GM18505 (cell line): ENCODE results near the gene ACTR2.

Experiments
- ATAC-seq: cut with Tn5 transposase; IDR thresholded peaks from one replicate; pipeline ENCODE4 v1.9.1; 2021; ENCODE audit not compliant: unreplicated experiment
- POLR2A ChIP-seq: IDR thresholded peaks from 4 replicates; pipeline ENCODE4 v1.6.1; 2011; ENCODE audit warnings: borderline replicate concordance; ENCODE audit not compliant: insufficient read depth, insufficient read length; ENCODE audit errors: extremely low read depth

Gene ACTR2

GRCh38 chr2:65277791-65278483, 50.3 kb downstream of the ACTR2 start:
- no peak for ATAC-seq
- TF ChIP-seq POLR2A = no peak

GRCh38 chr2:65278531-65278981, 50.9 kb downstream of the ACTR2 start:
- TF ChIP-seq POLR2A = no peak
- no peak for ATAC-seq

GRCh38 chr2:65279756-65280155, 52.1 kb downstream of the ACTR2 start:
- ATAC-seq = no peak
- TF ChIP-seq POLR2A = no peak

- no peak for ATAC-seq
- no peak for TF ChIP-seq POLR2A
Observed at GRCh38 chr2:65281627-65282351, 54.2 kb downstream of the ACTR2 start.

GRCh38 chr2:65282477-65283053, 54.9 kb downstream of the ACTR2 start:
- ATAC-seq = no peak
- TF ChIP-seq POLR2A = no peak

- ATAC-seq = no peak
- no peak for TF ChIP-seq POLR2A
Observed at GRCh38 chr2:65287364-65287763, 59.7 kb downstream of the ACTR2 start.

GRCh38 chr2:65291216-65292105, 63.8 kb downstream of the ACTR2 start:
- no peak for ATAC-seq
- TF ChIP-seq POLR2A = no peak

- no peak for TF ChIP-seq POLR2A
- ATAC-seq = no peak
Observed at GRCh38 chr2:65292106-65292400, 64.4 kb downstream of the ACTR2 start.

- TF ChIP-seq POLR2A = no peak
- no peak for ATAC-seq
Observed at GRCh38 chr2:65292461-65293011, 64.9 kb downstream of the ACTR2 start.

GRCh38 chr2:65293376-65293775, 65.7 kb downstream of the ACTR2 start:
- no peak for ATAC-seq
- no peak for TF ChIP-seq POLR2A

- ATAC-seq = no peak
- no peak for TF ChIP-seq POLR2A
Observed at GRCh38 chr2:65294136-65294535, 66.5 kb downstream of the ACTR2 start.

GRCh38 chr2:65294701-65295100, 67.1 kb downstream of the ACTR2 start:
- TF ChIP-seq POLR2A = no peak
- ATAC-seq = no peak

GRCh38 chr2:65296971-65297370, 69.3 kb downstream of the ACTR2 start:
- ATAC-seq = no peak
- no peak for TF ChIP-seq POLR2A

- no peak for TF ChIP-seq POLR2A
- ATAC-seq = no peak
Observed at GRCh38 chr2:65297544-65297943, 69.9 kb downstream of the ACTR2 start.

- no peak for ATAC-seq
- no peak for TF ChIP-seq POLR2A
Observed at GRCh38 chr2:65298089-65298488, 70.5 kb downstream of the ACTR2 start.
